ENCODE results near the gene MYOG. TPM values are rescaled to one million over a fixed set of nuclear protein-coding genes. Genes with fewer than 3 reads are reported as not detected.

Gene MYOG
- total RNA-seq, 1 donor from 2014 or later, result not detected

GRCh38 chr1:203116091-203116820 lies 30.4 kb upstream of the MYOG start:
- Histone ChIP-seq H3K36me3 (no peaks in the 10 kb centered on the region), H3K4me3 (no peak overlapping the region), H3K27me3 (no peaks in the 10 kb centered on the region), H3K27ac (no peak overlapping the region), H3K9me3 (no peaks in the 10 kb centered on the region), H3K4me1 (peaks cover 4% of the 10 kb centered on the region)
- TF ChIP-seq POLR2AphosphoS5 (IDR thresholded peaks at IDR 0.05; ENCODE audit: insufficient read depth in 1 of 2, low read depth in 1 of 2), result no peak
- no peak for TF ChIP-seq CTCF (IDR thresholded peaks at IDR 0.05)
- TF ChIP-seq POLR2A (IDR thresholded peaks at IDR 0.05), result no peak
- intact Hi-C loops (cut with DNase I), result no loop called here
- peak; percentile 52 to 90 for DNase-seq (ENCODE audit: extremely low spot score in 2 of 2)

- no peak overlapping the region for H3K27ac ChIP-seq
- H3K36me3 ChIP-seq, result no peaks in the 10 kb centered on the region
- no peak overlapping the region for H3K4me3 ChIP-seq
- peaks cover 4% of the 10 kb centered on the region for H3K4me1 ChIP-seq
- no peaks in the 10 kb centered on the region for H3K27me3 ChIP-seq
- H3K9me3 ChIP-seq, result no peaks in the 10 kb centered on the region
- intact Hi-C loops (cut with DNase I), result no loop called here
- peak in 1 of 2 donors; percentile 58 for DNase-seq (ENCODE audit: extremely low spot score in 2 of 2)
- TF ChIP-seq POLR2A (IDR thresholded peaks at IDR 0.05) (no peak), POLR2AphosphoS5 (IDR thresholded peaks at IDR 0.05; ENCODE audit: insufficient read depth in 1 of 2, low read depth in 1 of 2) (no peak), CTCF (IDR thresholded peaks at IDR 0.05) (no peak)
Measured at GRCh38 chr1:203114202-203114601, 28.4 kb upstream of the MYOG start.

GRCh38 chr1:203113308-203113707 lies 27.5 kb upstream of the MYOG start:
- Histone ChIP-seq H3K4me3 (no peak overlapping the region), H3K27ac (no peak overlapping the region), H3K9me3 (no peaks in the 10 kb centered on the region), H3K36me3 (no peaks in the 10 kb centered on the region), H3K4me1 (peaks cover 4% of the 10 kb centered on the region), H3K27me3 (no peaks in the 10 kb centered on the region)
- intact Hi-C loops (cut with DNase I), result no loop called here
- TF ChIP-seq CTCF (IDR thresholded peaks at IDR 0.05) (no peak), POLR2A (IDR thresholded peaks at IDR 0.05) (no peak), POLR2AphosphoS5 (IDR thresholded peaks at IDR 0.05; ENCODE audit: insufficient read depth in 1 of 2, low read depth in 1 of 2) (no peak)
- peak in 1 of 2 donors; percentile 65 for DNase-seq (ENCODE audit: extremely low spot score in 2 of 2)

GRCh38 chr1:203112475-203112874 lies 26.7 kb upstream of the MYOG start:
- no peak overlapping the region for H3K4me3 ChIP-seq
- TF ChIP-seq POLR2AphosphoS5 (IDR thresholded peaks at IDR 0.05; ENCODE audit: insufficient read depth in 1 of 2, low read depth in 1 of 2) (no peak), CTCF (IDR thresholded peaks at IDR 0.05) (no peak), POLR2A (IDR thresholded peaks at IDR 0.05) (no peak)
- no peak for DNase-seq (ENCODE audit: extremely low spot score in 2 of 2)
- no peaks in the 10 kb centered on the region for H3K27me3 ChIP-seq
- H3K36me3 ChIP-seq, result no peaks in the 10 kb centered on the region
- intact Hi-C loops (cut with DNase I), result no loop called here
- no peaks in the 10 kb centered on the region for H3K4me1 ChIP-seq
- no peaks in the 10 kb centered on the region for H3K9me3 ChIP-seq
- H3K27ac ChIP-seq, result no peak overlapping the region

- intact Hi-C loops (cut with DNase I), result no loop called here
- H3K27ac ChIP-seq, result no peak overlapping the region
- DNase-seq (ENCODE audit: extremely low spot score in 2 of 2), result no peak
- H3K4me1 ChIP-seq, result no peaks in the 10 kb centered on the region
- no peaks in the 10 kb centered on the region for H3K36me3 ChIP-seq
- H3K27me3 ChIP-seq, result no peaks in the 10 kb centered on the region
- no peak overlapping the region for H3K4me3 ChIP-seq
- TF ChIP-seq POLR2A (IDR thresholded peaks at IDR 0.05) (no peak), CTCF (IDR thresholded peaks at IDR 0.05) (no peak), POLR2AphosphoS5 (IDR thresholded peaks at IDR 0.05; ENCODE audit: insufficient read depth in 1 of 2, low read depth in 1 of 2) (no peak)
- no peaks in the 10 kb centered on the region for H3K9me3 ChIP-seq
Measured at GRCh38 chr1:203104789-203105390, 19.1 kb upstream of the MYOG start.
